GM18907 (cell line): Measurements from ENCODE around the gene COMMD1.
"Not testable (repeated sequence)": the region's sequence is repeated elsewhere in the genome, so short reads cannot be mapped to it uniquely, and the experiment has no call there.

Experiments
- ATAC-seq: cut with Tn5 transposase; IDR thresholded peaks from one replicate; pipeline ENCODE4 v1.9.1; 2021; ENCODE audit warnings: mild to moderate bottlenecking, moderate library complexity; ENCODE audit not compliant: unreplicated experiment

Gene COMMD1

DNA sequence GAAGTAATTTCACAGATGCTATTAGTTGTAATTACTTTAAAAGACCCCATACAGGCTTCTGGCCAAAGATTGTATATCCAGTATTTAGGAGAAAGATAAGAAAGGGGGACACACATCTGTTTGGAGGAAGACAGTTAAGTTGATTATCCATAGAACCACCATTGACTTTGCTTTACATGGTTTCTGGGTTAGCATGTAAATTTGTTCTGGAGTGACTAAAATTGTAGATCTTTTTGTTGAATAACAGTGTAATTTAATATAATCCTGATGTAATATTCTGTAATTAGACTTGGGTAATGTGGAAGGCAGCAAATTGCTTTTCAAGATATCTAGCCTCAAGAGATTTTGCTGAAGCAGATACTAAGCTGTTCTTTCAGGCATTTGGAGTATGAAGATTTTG, 17.2 kb downstream of the COMMD1 start:
- ATAC-seq = no peak

DNA sequence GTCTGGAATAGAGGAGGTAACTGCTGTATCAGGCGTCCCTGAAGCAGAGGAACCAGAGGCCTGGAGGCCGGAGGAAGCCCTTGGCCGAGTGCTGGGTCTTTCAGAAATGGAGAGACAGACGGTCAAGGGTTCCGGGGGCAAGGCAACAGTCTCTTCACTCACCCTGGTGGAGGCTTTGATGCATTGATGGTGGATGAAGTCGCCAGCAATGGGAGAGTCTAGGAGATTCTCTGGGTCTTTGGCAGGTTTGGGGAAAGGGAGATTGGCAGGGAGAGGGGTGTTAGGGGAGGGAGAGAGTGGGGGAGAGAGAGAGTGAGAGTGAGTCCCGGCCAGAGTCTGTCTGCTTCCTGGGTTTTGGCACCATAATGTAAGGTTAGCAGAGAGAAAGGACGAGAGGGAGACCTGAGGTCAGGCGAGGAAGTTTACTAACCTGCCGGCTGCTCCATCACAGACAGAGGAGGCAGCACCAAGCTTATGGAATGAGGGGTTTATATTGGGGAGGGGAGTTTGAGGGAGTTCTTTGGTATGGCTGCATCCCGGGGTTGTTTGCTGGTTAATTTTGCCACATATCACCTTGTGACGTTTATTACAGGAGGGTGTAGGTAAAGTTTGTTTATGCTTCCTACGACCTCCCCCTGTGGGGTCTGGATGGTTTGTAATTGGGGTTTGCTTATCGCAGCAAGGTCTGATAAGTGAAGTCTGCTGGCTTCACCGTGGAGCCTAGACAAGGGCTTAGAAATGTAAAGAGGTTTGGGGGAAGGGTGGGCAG, 19.6 kb downstream of the COMMD1 start:
- no peak for ATAC-seq

DNA sequence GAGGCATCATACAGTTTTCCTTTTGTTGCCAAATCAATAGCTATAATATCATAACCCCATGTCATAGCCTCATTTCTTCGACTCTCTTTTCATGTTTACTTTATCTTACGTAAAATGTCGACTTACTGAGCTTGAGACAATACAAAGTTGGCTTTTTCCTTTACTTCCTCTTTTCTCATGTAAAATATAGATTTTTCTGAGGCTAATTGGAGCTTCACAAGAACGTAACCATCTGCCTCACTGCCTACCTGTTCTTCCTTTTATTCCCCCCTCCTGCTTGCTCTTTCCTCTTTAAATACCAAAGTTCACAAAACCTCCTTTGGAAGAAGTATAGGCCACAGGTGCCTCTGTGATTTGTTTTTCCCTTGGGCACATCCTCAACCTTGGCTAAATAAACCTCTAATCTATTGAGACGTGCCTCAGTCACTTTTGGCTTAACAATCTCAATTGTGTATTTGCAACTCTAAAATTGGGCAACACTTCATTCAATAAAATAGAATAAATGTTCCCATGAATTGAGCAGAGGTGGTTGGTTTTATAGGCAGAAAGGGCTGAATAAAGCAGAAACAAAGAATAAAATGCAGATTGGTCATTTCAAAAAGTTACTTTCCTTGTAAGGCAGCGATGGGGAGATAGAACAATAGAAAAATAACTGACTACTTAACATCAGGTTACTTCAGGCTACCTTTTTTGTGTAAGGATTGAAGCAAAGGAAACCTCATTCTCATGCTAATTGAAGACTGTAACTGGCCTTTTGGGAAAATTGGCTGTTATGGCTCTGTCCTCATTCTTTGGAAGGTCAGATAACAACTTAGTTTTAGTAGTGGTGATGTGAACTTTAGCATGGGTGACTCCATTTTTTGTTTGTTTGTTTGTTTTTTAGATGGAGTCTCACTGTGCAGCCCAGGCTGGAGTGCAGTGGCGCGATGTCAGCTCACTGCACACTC, 21.3 kb downstream of the COMMD1 start:
- ATAC-seq = no peak

DNA sequence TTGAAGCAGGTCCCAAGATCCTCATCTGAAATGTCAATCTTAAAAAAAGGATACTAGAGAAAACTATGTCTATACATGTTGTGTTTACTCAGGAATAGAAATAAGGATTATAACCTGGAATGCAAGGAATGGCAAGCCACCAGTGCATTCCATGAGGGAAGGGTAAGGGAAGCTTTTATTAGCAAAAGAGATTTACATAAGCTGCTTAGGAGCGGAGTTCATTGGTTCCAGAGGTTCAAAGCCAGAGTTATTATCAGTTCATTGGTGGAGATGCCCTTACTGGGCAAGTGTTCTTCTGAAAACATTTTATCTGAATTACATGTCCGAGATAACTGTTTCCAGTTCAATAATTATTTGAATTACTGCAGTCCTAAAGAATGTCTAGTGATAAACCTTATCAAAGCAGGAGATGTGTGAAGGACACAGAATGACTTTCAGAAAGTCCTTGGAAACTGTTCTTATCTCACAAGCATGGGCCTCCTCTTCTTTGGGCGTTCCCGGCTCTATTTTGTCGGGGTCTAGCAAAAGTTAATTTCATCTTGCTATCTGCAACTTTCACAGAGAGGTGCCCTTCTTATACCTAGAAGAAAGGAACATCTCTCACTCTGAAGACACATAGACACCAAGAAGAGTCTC, 23.5 kb downstream of the COMMD1 start:
- no peak for ATAC-seq

- ATAC-seq = no peak
These were observed 31.6 kb downstream of the COMMD1 start for GRCh38 chr2:61937098-61937497.

GRCh38 chr2:61937886-61938285, 32.4 kb downstream of the COMMD1 start:
- no peak for ATAC-seq

DNA sequence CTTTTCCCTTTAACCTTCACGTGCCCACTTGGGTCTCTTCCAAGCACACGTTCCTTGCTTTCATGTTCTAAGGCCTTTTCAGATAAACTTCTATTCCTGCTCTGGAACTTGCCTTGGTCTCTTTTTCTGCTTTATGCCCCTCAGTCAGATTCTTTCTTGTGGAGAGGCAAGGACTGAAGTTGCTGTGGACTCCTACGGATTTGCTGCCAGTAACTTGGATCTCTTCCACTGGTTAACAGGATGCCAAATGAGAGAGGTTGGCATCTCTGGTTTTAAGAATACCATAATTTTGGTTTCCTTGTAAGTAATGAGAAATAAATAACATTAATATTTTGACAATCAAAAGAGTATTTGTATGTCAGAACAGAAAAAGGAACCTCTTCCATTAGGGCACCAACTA, 33.0 kb downstream of the COMMD1 start:
- ATAC-seq = no peak

DNA sequence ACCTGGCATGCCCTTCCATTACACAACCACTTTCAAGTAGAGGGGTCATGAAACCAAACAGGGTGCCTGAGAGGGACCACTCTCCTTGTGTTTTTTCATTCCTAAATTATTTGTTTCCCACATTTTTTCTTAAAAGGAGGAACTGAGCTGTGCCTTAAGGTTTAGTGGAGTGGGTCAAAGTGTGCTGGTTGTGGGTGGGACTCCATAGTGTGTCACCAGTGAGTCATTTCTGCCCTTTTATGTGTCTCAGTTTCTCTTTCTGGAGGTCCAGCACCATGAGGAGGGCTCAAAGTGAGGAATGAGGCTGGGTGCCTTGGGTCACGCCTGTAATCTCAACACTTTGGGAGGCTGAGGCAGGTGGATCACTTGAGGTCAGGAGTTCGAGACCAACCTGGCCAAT, 37.8 kb downstream of the COMMD1 start:
- ATAC-seq = no peak

GRCh38 chr2:61946666-61947065, 41.2 kb downstream of the COMMD1 start:
- ATAC-seq = no peak

DNA sequence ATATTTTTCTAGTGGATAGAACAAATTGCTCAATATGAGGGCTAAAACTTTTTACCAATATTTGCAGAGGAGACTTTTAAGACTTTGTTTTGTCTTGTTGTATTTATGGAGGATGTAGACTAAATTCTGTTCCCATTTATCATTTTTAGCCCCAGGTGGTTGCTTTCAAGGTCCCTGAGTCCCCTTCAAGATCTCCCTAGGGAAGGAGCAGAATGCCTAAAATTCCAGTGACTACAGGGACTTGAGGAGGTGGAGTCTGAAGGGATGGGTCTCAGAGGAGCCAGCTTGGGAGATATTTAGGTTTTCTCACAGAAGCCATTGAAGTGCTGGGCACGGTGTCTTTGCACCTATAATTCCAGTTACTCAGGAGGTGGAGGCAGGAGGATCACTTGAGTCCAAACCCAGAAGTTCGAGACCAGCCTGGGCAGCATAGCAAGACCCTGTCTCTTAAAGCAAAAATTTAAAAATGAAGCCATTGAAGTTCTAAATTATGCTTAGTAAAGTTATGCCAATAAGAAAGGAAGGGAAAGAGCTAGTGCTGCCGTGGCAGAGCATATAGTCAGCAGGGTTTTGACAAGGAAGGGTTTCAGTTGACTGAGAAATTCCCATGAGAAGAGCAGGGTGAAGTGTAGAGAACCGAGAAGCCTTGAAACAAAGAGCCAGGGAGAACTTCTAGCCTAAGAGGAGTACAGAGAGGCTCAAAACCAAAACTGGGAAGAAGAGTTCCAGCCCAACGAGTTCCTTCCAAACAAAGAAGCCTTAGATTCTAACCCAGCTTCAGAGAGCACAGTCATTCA, 43.4 kb downstream of the COMMD1 start:
- no peak for ATAC-seq

- ATAC-seq = no peak
These were observed 43.9 kb downstream of the COMMD1 start for GRCh38 chr2:61949458-61949713.

DNA sequence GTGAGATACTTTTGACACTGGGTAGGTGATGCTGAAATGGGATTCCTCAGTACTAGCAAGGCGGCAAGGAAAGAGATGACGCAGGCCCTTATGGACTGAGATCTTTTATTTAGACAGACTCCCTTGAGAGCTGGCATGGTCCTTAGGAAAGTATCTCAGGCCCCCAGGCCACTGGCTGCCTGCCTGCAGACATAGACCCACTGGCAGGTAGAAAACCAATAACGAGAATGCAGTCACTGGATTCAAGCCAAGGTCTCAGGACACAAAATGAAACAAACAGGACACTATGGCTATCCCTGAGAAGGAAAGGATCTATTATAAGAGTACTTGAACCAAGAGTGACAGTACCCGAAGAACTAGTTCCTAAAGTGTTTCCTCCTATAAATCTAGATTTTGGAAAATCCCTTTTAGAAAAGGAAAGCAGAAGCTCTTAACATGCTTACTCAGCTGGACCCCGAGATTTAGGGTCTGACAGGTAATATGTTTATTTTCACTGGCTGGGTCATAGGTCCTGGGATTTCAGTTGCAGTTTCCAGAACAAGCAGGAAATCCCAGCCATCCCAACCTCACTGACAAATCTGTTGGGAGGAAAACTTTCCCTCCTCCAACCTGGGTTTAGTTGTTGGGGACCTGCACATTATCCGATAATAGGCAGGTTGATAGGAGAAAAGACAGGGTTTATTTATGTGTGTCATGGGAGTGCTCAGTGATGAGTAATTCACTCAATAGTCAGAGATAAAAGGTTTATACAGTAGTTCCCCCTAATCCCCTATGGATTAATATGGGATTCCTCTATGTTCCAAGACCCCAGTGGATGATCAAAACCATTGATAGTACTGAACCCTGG, 44.5 kb downstream of the COMMD1 start:
- ATAC-seq = no peak

DNA sequence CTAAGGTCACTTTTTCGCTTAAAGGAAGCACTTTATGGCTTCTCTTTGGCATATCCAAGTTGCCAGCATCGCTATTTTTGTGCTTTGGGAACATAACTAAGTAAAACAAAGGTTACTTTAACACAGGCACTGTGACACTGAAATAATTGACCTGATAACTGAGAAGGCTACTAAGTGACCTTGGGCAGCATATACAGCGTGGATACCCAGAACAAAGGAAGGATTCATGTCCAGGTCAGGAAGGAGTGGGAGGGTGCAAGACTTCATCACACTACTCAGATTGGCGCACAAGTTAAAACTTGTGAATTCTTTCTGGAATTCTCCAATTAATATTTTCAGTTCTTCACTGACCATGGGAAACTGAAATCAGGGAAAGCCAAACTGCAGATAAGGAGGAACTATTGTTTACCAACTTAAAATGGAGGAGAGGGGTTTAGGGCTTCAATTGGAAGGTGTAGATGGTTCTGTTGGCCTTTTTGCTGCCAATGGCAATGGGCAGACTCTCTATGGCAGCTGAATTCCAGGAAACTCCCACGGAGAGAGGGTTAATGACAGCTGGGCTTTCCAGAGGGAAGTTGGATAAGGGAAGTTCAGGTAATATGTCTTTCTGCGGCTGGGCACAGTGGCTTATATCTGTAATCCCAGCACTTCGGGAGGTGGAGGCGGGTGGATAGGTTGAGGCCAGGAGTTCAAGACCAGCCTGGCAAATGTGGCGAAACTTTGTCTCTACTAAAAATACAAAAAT, 45.3 kb downstream of the COMMD1 start:
- ATAC-seq = no peak

DNA sequence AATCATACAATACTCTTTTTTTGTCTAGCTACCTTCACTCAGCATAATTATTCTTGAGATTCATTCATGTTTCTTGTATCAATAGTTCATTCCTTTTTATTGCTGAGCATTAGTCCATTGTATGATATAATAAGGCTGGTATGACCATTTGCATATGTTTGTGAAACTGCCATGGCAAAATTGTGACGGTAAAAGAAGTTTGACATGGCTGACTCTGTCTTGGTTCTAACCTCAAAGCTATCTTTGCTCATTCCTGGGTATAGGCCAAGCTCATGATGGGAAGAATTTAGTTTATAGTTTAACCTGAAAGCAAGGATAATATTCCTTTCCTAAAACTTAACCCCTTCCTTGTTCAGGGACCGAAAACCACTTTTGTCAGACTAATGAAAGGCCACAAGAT, 46.4 kb downstream of the COMMD1 start:
- ATAC-seq = no peak

DNA sequence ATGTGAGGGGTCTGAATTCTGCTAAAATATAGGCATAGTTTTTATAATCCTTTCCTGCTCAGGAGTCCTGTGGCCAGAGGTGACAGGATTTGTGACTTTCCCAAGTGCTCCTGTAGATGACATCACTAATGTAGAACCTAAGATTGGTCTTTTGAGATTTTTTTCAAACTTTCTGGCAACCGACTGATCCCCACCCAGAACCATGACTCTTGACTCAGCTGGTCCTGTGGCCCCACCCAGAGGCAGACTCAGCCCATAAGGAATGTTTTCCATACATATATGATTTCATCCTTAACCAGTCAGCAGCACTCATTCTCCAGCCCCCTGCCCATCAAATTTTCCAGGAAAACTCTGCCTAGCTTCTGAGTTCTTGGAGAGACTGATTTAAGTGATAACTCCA, 46.8 kb downstream of the COMMD1 start:
- no peak for ATAC-seq

GRCh38 chr2:61954856-61955255, 49.4 kb downstream of the COMMD1 start:
- not testable (repeated sequence) for ATAC-seq

GRCh38 chr2:61959381-61960293, 54.2 kb downstream of the COMMD1 start:
- ATAC-seq = no peak

GRCh38 chr2:61961231-61961901, 55.9 kb downstream of the COMMD1 start:
- no peak for ATAC-seq
